ENCODE data around the gene SSRP1.

GRCh38 chr11:57313788-57314135 is 21.9 kb downstream of the SSRP1 start:
- TF ChIP-seq ARNTL (CRISPR knock-in tag; IDR thresholded peaks at IDR 0.05) (no peak), TBP (CRISPR knock-in tag; IDR thresholded peaks at IDR 0.05) (no peak), HNF4G (IDR thresholded peaks at IDR 0.05; ENCODE audit: borderline replicate concordance, low read depth, low read length) (no peak), HNF4G (CRISPR knock-in tag; IDR thresholded peaks at IDR 0.05; ENCODE audit: borderline replicate concordance, low read depth) (no peak), SP2 (CRISPR knock-in tag; IDR thresholded peaks at IDR 0.05) (no peak), BHLHE40 (IDR thresholded peaks at IDR 0.05; ENCODE audit: low read length) (no peak)

Data from HepG2 (cell line).